C4-2B (cell line): ENCODE measurements around the gene FBF1.

Experiments
- CTCF ChIP-seq: fragments of 450-650 bp; conservative IDR thresholded peaks from 2 replicates; pipeline ENCODE4 v1.5.1; 2017; ENCODE audit warnings: mild to moderate bottlenecking
- ZFX ChIP-seq: fragments of 450-650 bp; IDR thresholded peaks from 2 replicates; pipeline ENCODE4 v1.6.1; 2017

GRCh38 chr17:75950421-75950820 lies 9.6 kb upstream of the FBF1 start:
- TF ChIP-seq CTCF: no peak
- TF ChIP-seq ZFX: no peak
